ENCODE measurements around the gene CCDC85A.

CCDC85A gene

GRCh38 chr2:56376699-56377665 is 193.2 kb downstream of the CCDC85A start:
- no peak for DNase-seq

- no peak for DNase-seq
These were observed 195.3 kb downstream of the CCDC85A start for GRCh38 chr2:56379066-56379465.

- no peak for DNase-seq
These were observed 197.1 kb downstream of the CCDC85A start for GRCh38 chr2:56380861-56381260.

- no peak for DNase-seq
These were observed 198.7 kb downstream of the CCDC85A start for GRCh38 chr2:56382466-56382865.

GRCh38 chr2:56386657-56387056 is 202.9 kb downstream of the CCDC85A start:
- no peak for DNase-seq

- DNase-seq: no peak
These were observed 206.9 kb downstream of the CCDC85A start for GRCh38 chr2:56390644-56391043.

- DNase-seq: no peak
These were observed 226.3 kb downstream of the CCDC85A start for GRCh38 chr2:56410140-56410539.

GRCh38 chr2:56416500-56417176 is 232.8 kb downstream of the CCDC85A start:
- no peak for DNase-seq
